GM18870 (cell line): ENCODE data around the gene PNPLA7.
"Not testable (repeated sequence)": the region's sequence is repeated elsewhere in the genome, so short reads cannot be mapped to it uniquely, and the experiment has no call there.

Experiments
- ATAC-seq: cut with Tn5 transposase; IDR thresholded peaks from one replicate; pipeline ENCODE4 v1.9.1; 2021; ENCODE audit warnings: moderate library complexity; ENCODE audit not compliant: unreplicated experiment

The PNPLA7 gene

GRCh38 chr9:137543237-137543963, 6.8 kb downstream of the PNPLA7 start:
- ATAC-seq, result no peak

GRCh38 chr9:137542486-137542885, 7.7 kb downstream of the PNPLA7 start:
- no peak for ATAC-seq

GRCh38 chr9:137540536-137540935, 9.7 kb downstream of the PNPLA7 start:
- no peak for ATAC-seq

- ATAC-seq, result no peak
These were observed 12.1 kb downstream of the PNPLA7 start for GRCh38 chr9:137538058-137538457.

- not testable (repeated sequence) for ATAC-seq
These were observed 13.5 kb downstream of the PNPLA7 start for GRCh38 chr9:137536594-137537131.

- ATAC-seq, result no peak
These were observed 15.1 kb downstream of the PNPLA7 start for GRCh38 chr9:137535120-137535428.

GRCh38 chr9:137534256-137535119, 15.7 kb downstream of the PNPLA7 start:
- no peak for ATAC-seq

GRCh38 chr9:137532891-137533468, 17.2 kb downstream of the PNPLA7 start:
- not testable (repeated sequence) for ATAC-seq

- ATAC-seq, result no peak
These were observed 19.0 kb downstream of the PNPLA7 start for GRCh38 chr9:137531099-137531765.

GRCh38 chr9:137530331-137530730, 19.9 kb downstream of the PNPLA7 start:
- ATAC-seq, result no peak

- ATAC-seq, result no peak
These were observed 25.3 kb downstream of the PNPLA7 start for GRCh38 chr9:137524981-137525317.

- ATAC-seq, result no peak
These were observed 25.8 kb downstream of the PNPLA7 start for GRCh38 chr9:137524161-137524980.

GRCh38 chr9:137522746-137523455, 27.3 kb downstream of the PNPLA7 start:
- no peak for ATAC-seq

- no peak for ATAC-seq
These were observed 28.7 kb downstream of the PNPLA7 start for GRCh38 chr9:137521405-137521985.

- ATAC-seq, result no peak
These were observed 29.4 kb downstream of the PNPLA7 start for GRCh38 chr9:137520614-137521404.

- ATAC-seq, result no peak
These were observed 30.6 kb downstream of the PNPLA7 start for GRCh38 chr9:137519553-137519952.

GRCh38 chr9:137518661-137519459, 31.3 kb downstream of the PNPLA7 start:
- ATAC-seq, result not testable (repeated sequence)
